ENCODE data around the gene SLC25A39. TPM values are rescaled to one million over a fixed set of nuclear protein-coding genes. Genes with fewer than 3 reads are reported as not detected.
A peak's percentile ranks its signal among the peaks of the same experiment; 100 is the strongest.

SLC25A39 gene
- total and polyA plus RNA-seq, 2 of the 13 experiments (the other 11 are each of a cell fraction or from before 2014, with no cell fraction given) = 144 to 151 TPM

DNA sequence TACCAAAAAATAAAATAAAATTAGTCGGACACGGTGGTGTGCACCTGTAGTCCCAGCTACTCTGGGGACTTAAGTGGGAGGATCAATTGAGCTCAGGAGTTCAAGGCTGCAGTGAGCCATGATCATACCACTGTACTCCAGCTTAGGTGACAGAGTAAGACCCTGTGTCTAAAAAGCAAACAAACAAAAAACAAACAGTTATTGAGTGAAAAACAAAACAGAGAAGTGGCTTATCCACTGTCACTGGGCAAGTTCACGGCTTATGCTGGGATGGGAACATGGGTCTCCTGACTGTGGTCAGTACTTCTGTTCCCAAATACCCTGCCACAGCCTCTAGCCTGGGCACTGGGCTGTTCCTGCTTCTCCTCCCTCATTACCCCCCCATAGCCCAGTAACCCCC is 10.9 kb upstream of the SLC25A39 start:
- Histone ChIP-seq H3K27me3 (ENCODE audit: control insufficient read depth in 1 of 2, insufficient read depth in 2 of 2, low read length in 2 of 2) (peaks cover 2 to 40% of the 10 kb centered on the region in 2 experiments), H3K4me1 (ENCODE audit: insufficient read depth, low read length) (peaks cover 24% of the 10 kb centered on the region), H3K36me3 (replicated peaks in 1 of 2; ENCODE audit: control insufficient read depth in 1 of 2, insufficient read depth in 2 of 2, low read length in 2 of 2) (no peaks in the 10 kb centered on the region), H3K9ac (ENCODE audit: insufficient read depth, low read depth, low read length) (no peak overlapping the region), H3K9me3 (ENCODE audit: low read length) (no peaks in the 10 kb centered on the region), H2AFZ (ENCODE audit: low read length) (no peak overlapping the region), H3K27ac (ENCODE audit: extremely low read length, insufficient read depth, low read length) (no peak overlapping the region), H4K20me1 (ENCODE audit: insufficient read depth, low read length) (no peaks in the 10 kb centered on the region), H3K79me2 (ENCODE audit: insufficient read depth, low read length) (no peaks in the 10 kb centered on the region), H3K4me3 (replicated peaks in 1 of 3; ENCODE audit: insufficient read depth in 1 of 3, low read depth in 2 of 3, low read length in 3 of 3) (no peak overlapping the region), H3K4me2 (ENCODE audit: low read depth, low read length) (peak overlapping the region; percentile 14; the same call in 1 of the 2 replicates)
- in situ Hi-C loops (cut with HindIII; ENCODE audit: extremely low pct_ligation_motif_present, low pct_unique_long_range_greater_than_20kb) = no loop called here
- DNase-seq (ENCODE audit: low spot score) (no peak), ATAC-seq (peak; percentile 37), FAIRE-seq (no peak)
- no TSS peak for BruUV-seq (replicated peaks)
- CTCF ChIA-PET (ENCODE audit: low intra/inter-chr PET ratio, low total read pairs) = no interaction called here
- POLR2A ChIA-PET = no interaction called here
- WGBS (ENCODE audit: low lambda C conversion rate) = 4% methylated on average over 3 of the region's 3 CpGs
- TF ChIP-seq U2AF1 (optimal IDR thresholded peaks at IDR 0.05; ENCODE audit: low read depth, low read length) (no peak), MYNN (CRISPR knock-in tag; IDR thresholded peaks at IDR 0.05; ENCODE audit: low read depth) (no peak), HNF4A (CRISPR knock-in tag; IDR thresholded peaks at IDR 0.05) (peak; percentile 32), FOXP1 (IDR thresholded peaks at IDR 0.05) (no peak), FOXP1 (CRISPR knock-in tag; IDR thresholded peaks at IDR 0.05) (peak; percentile 53), ZNF781 (CRISPR knock-in tag; IDR thresholded peaks at IDR 0.05; ENCODE audit: borderline replicate concordance, not compliant biosample characterization) (no peak), GATAD2A (CRISPR knock-in tag; IDR thresholded peaks at IDR 0.05) (0 out of 2 replicates have a peak, but pooled peaks have one; percentile 15), PHF5A (CRISPR knock-in tag; IDR thresholded peaks at IDR 0.05; ENCODE audit: low read depth, unreplicated experiment) (no peak), SALL1 (CRISPR knock-in tag; IDR thresholded peaks at IDR 0.05) (0 out of 2 replicates have a peak, but pooled peaks have one; percentile 13), NAIF1 (CRISPR knock-in tag; IDR thresholded peaks at IDR 0.05; ENCODE audit: borderline replicate concordance) (no peak), ZNF629 (CRISPR knock-in tag; conservative IDR thresholded peaks at IDR 0.05) (peak; percentile 63), ZNF3 (CRISPR knock-in tag; IDR thresholded peaks at IDR 0.05) (peak; percentile 65; the same call in 1 of the 2 replicates)
- TF ChIP-seq, protein P1, sequence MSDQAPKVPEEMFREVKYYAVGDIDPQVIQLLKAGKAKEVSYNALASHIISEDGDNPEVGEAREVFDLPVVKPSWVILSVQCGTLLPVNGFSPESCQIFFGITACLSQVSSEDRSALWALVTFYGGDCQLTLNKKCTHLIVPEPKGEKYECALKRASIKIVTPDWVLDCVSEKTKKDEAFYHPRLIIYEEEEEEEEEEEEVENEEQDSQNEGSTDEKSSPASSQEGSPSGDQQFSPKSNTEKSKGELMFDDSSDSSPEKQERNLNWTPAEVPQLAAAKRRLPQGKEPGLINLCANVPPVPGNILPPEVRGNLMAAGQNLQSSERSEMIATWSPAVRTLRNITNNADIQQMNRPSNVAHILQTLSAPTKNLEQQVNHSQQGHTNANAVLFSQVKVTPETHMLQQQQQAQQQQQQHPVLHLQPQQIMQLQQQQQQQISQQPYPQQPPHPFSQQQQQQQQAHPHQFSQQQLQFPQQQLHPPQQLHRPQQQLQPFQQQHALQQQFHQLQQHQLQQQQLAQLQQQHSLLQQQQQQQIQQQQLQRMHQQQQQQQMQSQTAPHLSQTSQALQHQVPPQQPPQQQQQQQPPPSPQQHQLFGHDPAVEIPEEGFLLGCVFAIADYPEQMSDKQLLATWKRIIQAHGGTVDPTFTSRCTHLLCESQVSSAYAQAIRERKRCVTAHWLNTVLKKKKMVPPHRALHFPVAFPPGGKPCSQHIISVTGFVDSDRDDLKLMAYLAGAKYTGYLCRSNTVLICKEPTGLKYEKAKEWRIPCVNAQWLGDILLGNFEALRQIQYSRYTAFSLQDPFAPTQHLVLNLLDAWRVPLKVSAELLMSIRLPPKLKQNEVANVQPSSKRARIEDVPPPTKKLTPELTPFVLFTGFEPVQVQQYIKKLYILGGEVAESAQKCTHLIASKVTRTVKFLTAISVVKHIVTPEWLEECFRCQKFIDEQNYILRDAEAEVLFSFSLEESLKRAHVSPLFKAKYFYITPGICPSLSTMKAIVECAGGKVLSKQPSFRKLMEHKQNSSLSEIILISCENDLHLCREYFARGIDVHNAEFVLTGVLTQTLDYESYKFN (CRISPR knock-in tag; conservative IDR thresholded peaks at IDR 0.05) = peak; percentile 43; the same call in 1 of the 2 replicates
- TF ChIP-seq, protein P2, sequence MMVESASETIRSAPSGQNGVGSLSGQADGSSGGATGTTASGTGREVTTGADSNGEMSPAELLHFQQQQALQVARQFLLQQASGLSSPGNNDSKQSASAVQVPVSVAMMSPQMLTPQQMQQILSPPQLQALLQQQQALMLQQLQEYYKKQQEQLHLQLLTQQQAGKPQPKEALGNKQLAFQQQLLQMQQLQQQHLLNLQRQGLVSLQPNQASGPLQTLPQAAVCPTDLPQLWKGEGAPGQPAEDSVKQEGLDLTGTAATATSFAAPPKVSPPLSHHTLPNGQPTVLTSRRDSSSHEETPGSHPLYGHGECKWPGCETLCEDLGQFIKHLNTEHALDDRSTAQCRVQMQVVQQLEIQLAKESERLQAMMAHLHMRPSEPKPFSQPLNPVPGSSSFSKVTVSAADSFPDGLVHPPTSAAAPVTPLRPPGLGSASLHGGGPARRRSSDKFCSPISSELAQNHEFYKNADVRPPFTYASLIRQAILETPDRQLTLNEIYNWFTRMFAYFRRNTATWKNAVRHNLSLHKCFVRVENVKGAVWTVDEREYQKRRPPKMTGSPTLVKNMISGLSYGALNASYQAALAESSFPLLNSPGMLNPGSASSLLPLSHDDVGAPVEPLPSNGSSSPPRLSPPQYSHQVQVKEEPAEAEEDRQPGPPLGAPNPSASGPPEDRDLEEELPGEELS (CRISPR knock-in tag; IDR thresholded peaks at IDR 0.05) = peak; percentile 51; the same call in 1 of the 2 replicates
- intact Hi-C loops (cut with micrococcal nuclease; ENCODE audit: unreplicated experiment) = no loop called here
